ENCODE measurements around the gene APP.

Gene APP

DNA sequence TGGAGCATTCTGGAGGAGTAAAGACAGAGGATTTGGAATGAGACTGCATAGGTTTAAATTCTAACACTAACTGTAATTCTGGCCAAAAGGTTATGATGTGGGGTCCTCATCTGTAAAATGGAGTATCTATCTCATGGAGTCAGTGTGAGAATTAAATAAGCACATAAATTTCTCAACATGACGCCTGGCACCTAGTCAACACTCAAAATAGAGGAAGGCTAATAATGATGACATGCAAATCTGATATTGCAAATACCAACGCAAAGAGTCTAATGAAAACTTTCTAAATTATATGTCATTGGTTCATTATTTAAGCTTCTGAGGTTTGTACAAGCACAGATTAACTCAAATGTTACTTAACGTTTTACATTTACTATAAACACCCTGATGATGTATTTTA is 29.6 kb downstream of the APP start:
- Histone ChIP-seq H3K36me3 (ENCODE audit: low read length) (no peaks in the 10 kb centered on the region), H2AFZ (ENCODE audit: low read depth, low read length, severe bottlenecking) (no peak overlapping the region), H3K79me2 (ENCODE audit: insufficient read depth, low read length) (no peaks in the 10 kb centered on the region), H3K27ac (ENCODE audit: low read depth, low read length) (no peak overlapping the region), H3F3A (ENCODE audit: insufficient read depth) (no peaks in the 10 kb centered on the region), H3K9ac (ENCODE audit: low read length) (no peak overlapping the region), H3K27me3 (ENCODE audit: low read length) (no peaks in the 10 kb centered on the region), H3K4me3 (ENCODE audit: insufficient read depth, low read length, poor library complexity, severe bottlenecking) (no peak overlapping the region), H3K9me3 (ENCODE audit: insufficient read depth, low read length) (no peaks in the 10 kb centered on the region), H3K4me2 (ENCODE audit: low read depth, low read length, poor library complexity, severe bottlenecking) (no peak overlapping the region), H3K9me2 (replicated peaks; ENCODE audit: insufficient read depth, low read length) (no peaks in the 10 kb centered on the region), H4K20me1 (ENCODE audit: low read depth, low read length) (no peaks in the 10 kb centered on the region)
- TF ChIP-seq EZH2phosphoT487 (conservative IDR thresholded peaks at IDR 0.05; ENCODE audit: low read length): no peak
- TF ChIP-seq, protein P1, sequence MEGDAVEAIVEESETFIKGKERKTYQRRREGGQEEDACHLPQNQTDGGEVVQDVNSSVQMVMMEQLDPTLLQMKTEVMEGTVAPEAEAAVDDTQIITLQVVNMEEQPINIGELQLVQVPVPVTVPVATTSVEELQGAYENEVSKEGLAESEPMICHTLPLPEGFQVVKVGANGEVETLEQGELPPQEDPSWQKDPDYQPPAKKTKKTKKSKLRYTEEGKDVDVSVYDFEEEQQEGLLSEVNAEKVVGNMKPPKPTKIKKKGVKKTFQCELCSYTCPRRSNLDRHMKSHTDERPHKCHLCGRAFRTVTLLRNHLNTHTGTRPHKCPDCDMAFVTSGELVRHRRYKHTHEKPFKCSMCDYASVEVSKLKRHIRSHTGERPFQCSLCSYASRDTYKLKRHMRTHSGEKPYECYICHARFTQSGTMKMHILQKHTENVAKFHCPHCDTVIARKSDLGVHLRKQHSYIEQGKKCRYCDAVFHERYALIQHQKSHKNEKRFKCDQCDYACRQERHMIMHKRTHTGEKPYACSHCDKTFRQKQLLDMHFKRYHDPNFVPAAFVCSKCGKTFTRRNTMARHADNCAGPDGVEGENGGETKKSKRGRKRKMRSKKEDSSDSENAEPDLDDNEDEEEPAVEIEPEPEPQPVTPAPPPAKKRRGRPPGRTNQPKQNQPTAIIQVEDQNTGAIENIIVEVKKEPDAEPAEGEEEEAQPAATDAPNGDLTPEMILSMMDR (IDR thresholded peaks at IDR 0.05; ENCODE audit: insufficient read depth, low read length, poor library complexity, severe bottlenecking): no peak

DNA sequence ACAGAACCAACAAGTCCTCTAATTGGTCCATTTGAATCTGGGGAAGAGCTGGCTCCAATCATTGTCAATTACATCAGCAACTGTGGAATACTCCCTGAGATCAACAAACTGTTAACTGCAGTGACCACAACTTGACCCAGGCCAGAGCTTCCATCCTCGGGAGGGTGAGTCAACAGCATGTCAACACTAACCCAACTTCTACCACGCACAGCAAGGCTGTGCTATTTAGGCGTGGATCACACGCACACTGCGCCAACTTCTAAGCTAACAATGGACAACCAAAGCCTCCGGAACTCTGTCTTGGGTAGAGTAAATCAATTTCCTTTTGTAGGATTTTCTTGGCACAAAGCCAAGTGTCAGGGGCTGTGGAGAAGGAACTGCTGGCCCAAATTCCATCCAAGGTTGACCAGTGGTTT is 30.4 kb downstream of the APP start:
- Histone ChIP-seq H3K27ac (ENCODE audit: low read depth, low read length) (no peak overlapping the region), H3K9me2 (replicated peaks; ENCODE audit: insufficient read depth, low read length) (no peaks in the 10 kb centered on the region), H3K4me2 (ENCODE audit: low read depth, low read length, poor library complexity, severe bottlenecking) (no peak overlapping the region), H3K4me3 (ENCODE audit: insufficient read depth, low read length, poor library complexity, severe bottlenecking) (no peak overlapping the region), H3F3A (ENCODE audit: insufficient read depth) (no peaks in the 10 kb centered on the region), H3K9ac (ENCODE audit: low read length) (no peak overlapping the region), H3K79me2 (ENCODE audit: insufficient read depth, low read length) (no peaks in the 10 kb centered on the region), H3K36me3 (ENCODE audit: low read length) (no peaks in the 10 kb centered on the region), H4K20me1 (ENCODE audit: low read depth, low read length) (no peaks in the 10 kb centered on the region), H3K27me3 (ENCODE audit: low read length) (no peaks in the 10 kb centered on the region), H3K9me3 (ENCODE audit: insufficient read depth, low read length) (no peaks in the 10 kb centered on the region), H2AFZ (ENCODE audit: low read depth, low read length, severe bottlenecking) (no peak overlapping the region)
- no peak for TF ChIP-seq EZH2phosphoT487 (conservative IDR thresholded peaks at IDR 0.05; ENCODE audit: low read length)
- TF ChIP-seq, protein P1 (IDR thresholded peaks at IDR 0.05; ENCODE audit: insufficient read depth, low read length, poor library complexity, severe bottlenecking): no peak

DNA sequence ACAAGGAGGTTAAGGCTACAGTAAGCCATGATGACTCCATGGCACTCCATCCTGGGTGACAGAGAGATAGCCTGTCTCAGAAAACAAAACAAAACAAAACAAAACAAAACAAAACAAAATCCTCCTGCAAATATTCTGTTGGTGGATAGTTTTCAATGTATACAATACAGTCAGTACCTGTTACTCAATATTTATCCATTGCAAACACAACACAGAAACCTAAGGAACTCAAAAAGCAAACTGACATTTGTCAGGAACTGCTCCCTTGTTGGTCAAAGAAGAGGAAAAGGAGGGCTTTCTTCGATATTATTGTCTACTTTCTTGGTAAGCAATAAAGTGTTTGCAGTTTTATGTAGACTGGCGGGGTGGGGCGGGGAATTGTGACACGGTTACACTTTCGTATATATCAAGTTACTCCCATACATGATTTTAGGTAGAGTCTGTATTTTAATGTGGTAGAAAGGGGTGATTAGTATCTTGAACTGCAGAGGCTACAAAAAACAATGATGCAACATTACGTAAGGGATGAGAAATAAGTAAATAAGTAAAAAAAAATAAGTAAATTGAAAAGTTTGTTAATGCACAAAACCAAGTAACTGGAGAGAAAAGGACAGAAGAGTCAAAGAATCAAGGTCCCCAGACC is 31.8 kb downstream of the APP start:
- no peaks in the 10 kb centered on the region for H3K79me2 ChIP-seq (ENCODE audit: insufficient read depth, low read length)
- no peaks in the 10 kb centered on the region for H3K9me3 ChIP-seq (ENCODE audit: insufficient read depth, low read length)
- TF ChIP-seq EZH2phosphoT487 (conservative IDR thresholded peaks at IDR 0.05; ENCODE audit: low read length): no peak
- TF ChIP-seq, protein P1 (IDR thresholded peaks at IDR 0.05; ENCODE audit: insufficient read depth, low read length, poor library complexity, severe bottlenecking): no peak

More for the DNA sequence above, 31.8 kb downstream of the APP start:
- no peak overlapping the region for H2AFZ ChIP-seq (ENCODE audit: low read depth, low read length, severe bottlenecking)
- H3F3A ChIP-seq (ENCODE audit: insufficient read depth): no peaks in the 10 kb centered on the region
- no peaks in the 10 kb centered on the region for H4K20me1 ChIP-seq (ENCODE audit: low read depth, low read length)
- no peak overlapping the region for H3K4me2 ChIP-seq (ENCODE audit: low read depth, low read length, poor library complexity, severe bottlenecking)
- H3K36me3 ChIP-seq (ENCODE audit: low read length): no peaks in the 10 kb centered on the region
- H3K4me3 ChIP-seq (ENCODE audit: insufficient read depth, low read length, poor library complexity, severe bottlenecking): no peak overlapping the region
- H3K27ac ChIP-seq (ENCODE audit: low read depth, low read length): no peak overlapping the region
- no peaks in the 10 kb centered on the region for H3K27me3 ChIP-seq (ENCODE audit: low read length)
- no peaks in the 10 kb centered on the region for H3K9me2 ChIP-seq (replicated peaks; ENCODE audit: insufficient read depth, low read length)
- no peak overlapping the region for H3K9ac ChIP-seq (ENCODE audit: low read length)
